NAMALWA (cell line): ENCODE results near the gene ABCC8.

Experiments
- DNase-seq: peaks from one replicate; pipeline ENCODE4 v3.0.0-alpha.2; 2015; ENCODE audit warnings: low spot score

ABCC8 gene

GRCh38 chr11:17471501-17471900, 5.1 kb downstream of the ABCC8 start:
- no peak for DNase-seq

GRCh38 chr11:17469998-17470397, 6.6 kb downstream of the ABCC8 start:
- no peak for DNase-seq

DNA sequence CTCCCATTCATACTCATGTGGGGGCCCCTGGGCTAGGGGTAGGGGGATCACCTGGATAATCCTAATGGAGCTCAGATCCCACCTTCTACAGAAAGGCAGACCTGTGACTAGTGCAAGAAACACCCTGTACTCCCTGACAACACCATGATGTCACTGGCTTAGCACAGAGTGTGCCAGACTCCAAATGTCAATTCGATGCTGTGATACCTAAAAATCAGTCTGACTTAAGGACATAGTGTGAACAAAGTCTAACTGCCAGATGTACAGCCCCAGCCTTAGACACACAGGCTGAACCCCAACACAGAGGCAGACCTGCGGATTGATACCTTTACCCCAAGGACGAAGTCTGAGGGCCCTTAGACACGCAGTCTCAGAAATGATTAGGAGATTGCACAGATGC, 8.5 kb downstream of the ABCC8 start:
- DNase-seq: no peak

- DNase-seq: no peak
Measured at GRCh38 chr11:17463546-17464174, 13.0 kb downstream of the ABCC8 start.

- DNase-seq: no peak
Measured at GRCh38 chr11:17462940-17463339, 13.7 kb downstream of the ABCC8 start.

DNA sequence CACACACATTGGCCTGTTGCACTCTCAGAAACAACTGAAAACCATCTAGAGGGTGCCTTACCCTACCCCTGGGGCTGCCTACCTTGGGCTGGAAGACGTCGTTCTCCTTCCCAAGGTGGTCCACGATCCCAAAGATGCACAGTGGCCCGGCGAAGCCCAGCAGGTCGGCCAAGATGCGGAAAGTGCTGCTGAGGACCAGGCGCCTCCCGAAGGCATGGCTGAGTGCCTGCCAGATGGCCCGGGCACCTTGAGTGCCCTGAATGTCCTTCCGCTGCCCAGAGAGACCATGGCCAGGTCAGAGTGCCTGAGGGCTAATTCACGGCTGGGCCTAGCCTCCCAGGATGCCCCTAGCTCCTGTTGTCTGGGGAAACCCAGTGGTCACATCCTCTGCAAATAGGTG, 16.2 kb downstream of the ABCC8 start:
- DNase-seq: no peak

GRCh38 chr11:17459236-17459896, 17.3 kb downstream of the ABCC8 start:
- DNase-seq: no peak

GRCh38 chr11:17458268-17458667, 18.4 kb downstream of the ABCC8 start:
- no peak for DNase-seq

DNA sequence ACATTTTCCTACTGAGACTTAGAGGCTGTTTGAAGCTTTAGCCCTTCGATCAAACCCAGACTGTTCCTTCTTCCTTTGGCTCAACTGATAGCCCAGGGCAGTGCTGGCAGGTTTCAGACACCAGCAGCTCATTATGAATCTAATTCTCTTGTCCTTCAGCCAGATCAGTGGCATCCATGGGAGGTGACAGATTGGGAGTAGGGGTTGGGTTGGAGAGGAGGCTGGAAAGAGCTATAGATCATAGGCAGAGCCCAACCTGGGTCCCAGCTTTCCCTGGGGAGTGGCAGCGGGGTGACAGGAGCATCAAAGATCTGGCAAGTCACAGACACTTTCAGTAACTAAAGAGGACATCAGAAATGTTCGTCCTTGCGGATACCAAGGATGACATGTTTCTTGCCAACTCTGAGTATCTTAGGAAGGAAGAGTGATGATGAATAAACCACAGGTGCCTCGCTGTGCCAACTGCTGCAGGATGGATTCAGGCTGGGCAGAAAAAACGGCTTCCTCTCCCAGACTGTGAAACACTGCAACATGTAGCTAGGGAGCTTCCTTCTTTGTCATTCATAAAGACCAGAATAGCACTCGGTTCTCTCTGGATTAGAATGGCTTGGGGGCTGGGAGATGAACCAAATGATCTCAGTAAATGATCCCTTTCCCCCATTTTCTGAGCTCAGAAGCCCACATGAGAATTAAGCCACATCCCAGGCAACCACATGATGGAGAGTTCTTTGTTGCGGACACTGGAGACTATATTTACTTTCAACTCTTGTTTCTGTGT, 19.1 kb downstream of the ABCC8 start:
- no peak for DNase-seq

- DNase-seq: no peak
Measured at GRCh38 chr11:17452668-17453067, 24.0 kb downstream of the ABCC8 start.

- no peak for DNase-seq
Measured at GRCh38 chr11:17449158-17449557, 27.5 kb downstream of the ABCC8 start.

DNA sequence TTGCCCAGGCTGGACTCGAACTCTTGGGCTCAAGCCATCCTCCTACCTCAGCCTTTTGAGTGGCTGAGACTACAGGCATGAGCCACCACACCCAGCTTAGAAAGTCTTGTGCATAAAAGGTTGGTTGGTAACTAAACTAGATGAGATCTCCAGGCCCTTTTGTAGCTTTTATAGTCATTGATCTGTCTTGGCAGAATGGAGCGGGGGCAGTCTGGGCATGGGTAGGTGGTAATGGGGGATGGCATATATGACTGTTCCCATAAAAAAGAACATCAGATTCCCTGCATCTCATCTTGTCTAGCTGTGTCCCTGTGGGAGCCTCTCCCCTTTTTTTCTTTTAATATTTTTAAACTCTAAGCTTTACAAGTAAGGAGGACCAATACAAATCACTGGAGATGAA, 30.2 kb downstream of the ABCC8 start:
- DNase-seq: no peak

DNA sequence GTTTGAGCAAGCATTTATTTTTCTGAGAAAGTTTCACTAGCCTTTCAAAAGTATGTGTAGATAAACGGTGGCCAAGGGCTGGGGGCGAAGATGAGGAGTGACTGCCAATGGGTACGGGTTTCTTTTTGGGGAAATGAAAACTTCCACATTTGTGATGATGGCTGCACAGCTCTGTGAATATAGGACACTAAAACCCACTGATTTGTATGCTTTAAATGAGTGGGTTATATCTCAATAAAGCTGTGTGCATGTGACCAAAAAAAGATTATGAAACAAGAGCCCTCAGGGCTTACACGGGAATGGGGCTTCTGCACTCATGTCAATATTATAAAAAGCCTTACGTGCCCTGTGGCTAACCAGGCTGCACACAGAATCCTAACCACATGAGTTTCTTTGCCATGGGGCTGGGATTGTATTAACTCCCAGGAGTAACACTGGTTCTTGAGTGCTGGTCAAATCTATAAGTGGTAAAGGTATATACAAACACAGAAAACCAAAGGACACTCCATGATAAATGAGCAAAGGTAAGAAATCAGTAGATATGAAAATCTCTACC, 31.3 kb downstream of the ABCC8 start:
- DNase-seq: no peak

DNA sequence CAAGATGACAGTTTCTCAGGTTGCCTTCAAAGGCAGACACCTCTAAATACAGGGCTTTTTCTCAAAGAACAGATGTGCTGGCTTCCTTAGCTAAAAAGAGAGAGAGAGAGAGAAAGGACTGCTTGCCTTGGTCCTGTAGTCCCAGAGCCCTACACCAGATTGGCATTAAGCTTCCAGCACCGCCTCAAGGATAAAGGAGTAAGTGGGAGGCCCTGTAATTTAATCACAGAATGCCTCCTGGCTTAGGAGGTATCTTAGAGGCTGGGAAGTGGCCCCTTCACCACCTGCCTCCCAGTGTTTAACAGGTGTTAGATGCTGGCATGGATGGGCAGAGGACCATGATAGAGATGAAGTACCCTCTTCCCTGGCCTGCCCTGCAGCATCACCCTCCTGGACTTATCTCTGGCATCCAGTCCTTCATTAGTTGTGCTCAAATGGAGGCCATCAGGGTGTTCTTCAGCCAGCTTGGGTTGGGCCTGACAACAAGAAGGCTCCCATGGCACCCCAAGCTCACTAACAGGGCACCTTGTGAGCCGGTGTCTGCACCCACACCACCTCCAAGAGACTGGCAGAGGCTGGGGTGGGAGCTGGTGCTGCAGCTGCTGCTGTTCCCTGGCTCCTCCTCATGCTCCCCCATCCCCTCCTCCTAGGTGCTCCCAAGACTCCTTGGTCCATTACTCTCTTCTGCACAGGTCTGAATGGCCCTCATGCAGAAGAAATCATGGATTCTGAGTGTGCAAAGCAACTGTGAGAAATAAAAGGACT, 32.5 kb downstream of the ABCC8 start:
- DNase-seq: no peak

GRCh38 chr11:17443423-17443822, 33.2 kb downstream of the ABCC8 start:
- DNase-seq: no peak

DNA sequence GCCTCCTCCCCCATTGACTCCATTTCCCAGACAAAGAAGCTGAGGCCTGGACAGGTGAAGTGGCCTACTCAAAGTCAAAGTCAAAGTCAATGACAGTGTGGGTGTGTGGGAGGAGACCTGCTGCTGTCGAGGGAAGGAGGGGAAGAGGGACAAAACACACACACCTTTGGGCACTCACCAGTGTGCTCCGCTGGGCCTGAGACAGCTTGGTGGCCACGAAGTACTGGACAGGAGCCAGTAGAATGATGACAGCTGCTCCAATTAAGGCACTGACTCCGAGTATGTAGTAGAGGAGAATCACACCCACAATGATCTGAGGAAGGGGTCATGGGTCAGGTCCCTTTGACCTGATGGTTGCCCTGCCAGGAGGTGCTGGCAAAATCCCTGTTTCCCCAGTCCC, 33.6 kb downstream of the ABCC8 start:
- DNase-seq: no peak

DNA sequence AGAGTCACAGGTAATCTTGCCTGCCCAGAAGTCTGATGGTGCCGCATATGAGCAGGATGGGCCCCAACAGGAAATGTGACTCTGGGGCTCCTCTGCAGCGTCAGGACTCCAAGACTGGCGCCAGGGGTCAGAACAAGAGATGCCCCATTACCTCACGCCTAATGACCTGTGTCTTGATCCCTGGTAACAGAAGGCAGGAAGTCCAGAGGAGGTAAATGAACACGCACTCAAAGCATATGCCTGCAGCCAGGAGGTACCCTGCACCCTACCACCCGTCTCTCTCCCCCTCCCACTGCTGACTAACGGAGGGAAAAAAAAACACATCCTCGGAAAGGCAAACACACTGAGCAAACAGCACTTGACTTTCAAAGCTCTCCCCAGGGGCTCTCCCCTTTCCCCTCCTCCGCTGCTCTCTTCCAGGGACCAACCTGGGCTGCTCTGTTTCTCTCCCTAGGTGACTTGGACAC, 37.3 kb downstream of the ABCC8 start:
- no peak for DNase-seq

DNA sequence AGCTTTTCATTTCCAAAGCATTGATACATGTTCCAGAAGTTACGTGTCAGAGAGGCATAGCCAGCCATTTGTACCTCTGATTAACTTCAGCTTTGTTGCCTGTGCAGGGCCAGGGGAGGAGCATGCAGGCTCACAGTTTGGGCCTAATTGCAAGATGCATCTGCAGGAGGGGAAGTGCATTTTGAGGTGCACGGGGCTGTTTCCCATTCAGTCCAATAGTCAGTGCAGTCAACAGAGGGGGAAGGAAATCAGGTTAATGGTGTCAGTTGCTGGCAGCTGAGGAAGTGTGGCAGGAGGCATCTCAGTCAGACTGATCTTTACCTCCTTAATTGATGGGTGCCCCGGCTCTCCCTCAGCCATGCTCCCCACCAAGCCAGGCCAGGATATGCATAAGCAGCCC, 39.3 kb downstream of the ABCC8 start:
- DNase-seq: no peak

DNA sequence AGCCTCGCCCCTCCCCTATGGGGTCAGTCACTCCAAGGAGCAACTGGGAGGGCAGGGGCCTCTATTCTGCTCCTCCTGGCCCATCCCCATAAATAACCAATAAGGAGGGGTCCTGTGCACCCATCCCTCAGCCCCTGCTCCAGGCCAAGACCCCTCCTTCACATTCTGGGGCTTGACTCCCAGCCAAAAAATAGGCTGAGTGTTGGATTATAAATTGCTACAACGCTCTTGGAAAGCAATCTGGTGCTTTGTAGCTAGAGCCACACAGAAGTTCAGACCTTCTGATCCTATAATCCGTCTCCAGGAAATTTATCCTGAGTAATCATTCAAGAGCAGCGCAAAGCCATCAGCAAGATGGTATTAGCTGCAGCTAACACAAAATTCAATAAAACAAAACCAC, 42.5 kb downstream of the ABCC8 start:
- DNase-seq: no peak

- no peak for DNase-seq
Measured at GRCh38 chr11:17432002-17432401, 44.6 kb downstream of the ABCC8 start.

- no peak for DNase-seq
Measured at GRCh38 chr11:17431139-17431538, 45.5 kb downstream of the ABCC8 start.

GRCh38 chr11:17430616-17431015, 46.0 kb downstream of the ABCC8 start:
- no peak for DNase-seq
